HG03520 (cell line): Measurements from ENCODE around the gene ZNF469.
"Not testable (repeated sequence)": the region's sequence is repeated elsewhere in the genome, so short reads cannot be mapped to it uniquely, and the experiment has no call there.

Experiments
- ATAC-seq: cut with Tn5 transposase; IDR thresholded peaks from one replicate; pipeline ENCODE4 v1.9.1; 2021; ENCODE audit warnings: mild to moderate bottlenecking, moderate library complexity; ENCODE audit not compliant: unreplicated experiment

The ZNF469 gene

DNA sequence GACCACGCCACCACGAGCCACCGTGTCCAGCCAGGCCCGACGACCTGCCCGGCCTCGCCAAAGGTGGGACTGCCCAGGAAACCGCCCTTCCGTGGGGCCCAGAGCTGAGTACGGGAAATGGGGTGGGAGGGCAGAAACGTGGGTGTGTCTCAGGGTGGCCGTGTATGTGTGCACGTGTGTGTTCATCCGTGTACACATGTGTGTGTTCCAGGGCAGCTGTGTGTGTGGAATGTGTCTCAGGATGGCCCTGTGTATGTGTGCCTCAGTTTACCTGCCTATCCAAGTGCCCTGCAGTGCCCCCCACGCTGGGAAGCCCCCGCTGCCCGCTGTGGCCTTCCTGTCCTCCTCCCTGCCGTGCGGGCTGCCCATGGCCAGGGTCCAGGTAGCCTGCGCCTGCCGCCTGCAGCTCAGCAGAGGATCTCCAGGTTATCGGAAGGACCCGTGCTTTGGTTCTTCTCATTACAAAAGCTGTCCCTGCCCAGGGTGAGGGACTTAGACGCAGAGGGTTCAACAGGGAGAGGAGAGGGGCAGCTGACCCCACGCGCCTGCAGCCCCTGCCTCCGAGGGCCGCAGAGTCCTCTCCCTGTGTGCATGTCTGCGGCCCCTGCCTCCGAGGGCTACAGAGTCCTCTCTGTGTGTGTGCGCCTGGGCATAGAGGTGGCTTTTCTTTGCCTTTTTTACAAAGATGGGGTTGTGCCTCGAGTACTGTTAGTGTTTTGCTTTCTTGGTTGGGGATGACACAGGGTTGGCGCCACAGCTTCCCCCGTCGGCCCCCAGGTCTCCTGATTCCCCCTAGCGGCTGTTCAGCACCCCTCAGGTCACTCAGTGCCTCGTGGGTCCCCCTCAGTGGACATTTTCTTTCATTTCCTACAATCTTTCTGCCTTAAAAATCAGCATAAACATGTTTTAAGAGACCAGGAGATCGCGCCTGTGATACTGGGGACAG is 23.6 kb downstream of the ZNF469 start:
- ATAC-seq, result no peak

- ATAC-seq, result no peak
Measured at GRCh38 chr16:88407042-88407420, 24.3 kb downstream of the ZNF469 start.

DNA sequence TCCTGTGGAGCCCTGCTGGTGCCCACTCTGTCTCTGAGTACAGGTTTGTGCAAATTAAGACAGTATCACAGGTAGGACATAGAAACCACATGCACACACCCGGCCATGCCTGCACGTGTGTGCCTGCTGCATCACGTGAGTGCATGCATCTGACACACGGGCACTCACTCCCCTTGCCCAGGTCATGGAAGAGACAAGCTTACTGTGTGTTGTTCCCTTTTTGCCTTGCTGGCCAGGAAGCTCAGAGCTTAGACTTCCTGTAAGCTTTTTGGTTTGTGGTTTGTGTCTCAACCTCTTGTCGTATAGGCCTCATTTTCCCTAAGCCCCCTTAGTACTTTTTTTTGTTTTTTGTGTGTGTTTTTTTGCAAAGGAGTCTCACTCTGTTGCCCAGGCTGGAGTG is 25.0 kb downstream of the ZNF469 start:
- ATAC-seq, result no peak

- ATAC-seq, result no peak
Measured at GRCh38 chr16:88408561-88409142, 25.9 kb downstream of the ZNF469 start.

- ATAC-seq, result no peak
Measured at GRCh38 chr16:88409296-88410065, 26.7 kb downstream of the ZNF469 start.

GRCh38 chr16:88410297-88410968 is 27.7 kb downstream of the ZNF469 start:
- ATAC-seq, result not testable (repeated sequence)

- ATAC-seq, result no peak
Measured at GRCh38 chr16:88411951-88412576, 29.3 kb downstream of the ZNF469 start.

- ATAC-seq, result no peak
Measured at GRCh38 chr16:88412766-88413165, 30.0 kb downstream of the ZNF469 start.

GRCh38 chr16:88413231-88413630 is 30.5 kb downstream of the ZNF469 start:
- ATAC-seq, result no peak

DNA sequence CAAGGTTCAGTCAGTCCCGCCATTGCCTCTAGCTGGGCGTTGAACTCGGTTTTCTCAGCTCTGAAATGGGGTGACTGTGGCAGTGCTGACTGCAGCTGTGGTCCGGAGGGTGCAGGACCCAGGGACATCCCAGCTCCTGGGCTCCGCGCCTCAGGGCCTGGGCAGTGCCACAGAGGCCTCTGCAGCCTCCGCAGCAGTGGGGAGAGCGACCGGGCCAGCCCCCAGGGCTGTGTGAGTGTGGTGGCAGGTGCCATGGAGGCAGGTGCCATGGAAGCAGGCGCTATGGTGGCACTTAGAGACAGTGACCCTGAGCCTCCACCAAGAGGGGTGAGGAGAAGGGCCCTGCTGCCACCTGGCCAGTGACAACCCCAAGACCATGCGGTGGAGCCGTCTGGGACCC is 30.9 kb downstream of the ZNF469 start:
- ATAC-seq, result no peak

- no peak for ATAC-seq
Measured at GRCh38 chr16:88414521-88415380, 32.0 kb downstream of the ZNF469 start.

- ATAC-seq, result no peak
Measured at GRCh38 chr16:88415381-88415705, 32.6 kb downstream of the ZNF469 start.

GRCh38 chr16:88415713-88416323 is 33.1 kb downstream of the ZNF469 start:
- ATAC-seq, result no peak

- no peak for ATAC-seq
Measured at GRCh38 chr16:88416686-88417085, 33.9 kb downstream of the ZNF469 start.

- ATAC-seq, result no peak
Measured at GRCh38 chr16:88417684-88418476, 35.1 kb downstream of the ZNF469 start.

DNA sequence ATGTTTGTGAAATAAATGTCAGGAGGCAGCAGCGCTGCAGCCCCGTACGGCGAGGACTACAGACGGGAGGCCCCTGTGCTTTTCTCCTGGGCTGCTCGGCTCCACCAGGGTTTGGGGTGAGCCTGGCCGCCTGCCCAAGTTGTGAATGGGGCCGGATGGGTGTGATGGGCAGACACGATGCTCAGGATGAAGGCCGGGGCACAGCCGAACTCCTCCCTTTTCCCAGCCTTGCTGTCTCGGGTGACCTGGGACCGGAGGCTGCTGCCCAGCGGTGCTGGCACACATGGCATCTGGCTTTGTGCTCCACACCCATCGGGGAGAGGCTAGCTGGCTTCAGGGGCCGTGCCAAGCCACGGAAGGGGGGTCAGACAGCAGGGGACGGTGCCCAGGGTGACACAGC is 36.1 kb downstream of the ZNF469 start:
- no peak for ATAC-seq

DNA sequence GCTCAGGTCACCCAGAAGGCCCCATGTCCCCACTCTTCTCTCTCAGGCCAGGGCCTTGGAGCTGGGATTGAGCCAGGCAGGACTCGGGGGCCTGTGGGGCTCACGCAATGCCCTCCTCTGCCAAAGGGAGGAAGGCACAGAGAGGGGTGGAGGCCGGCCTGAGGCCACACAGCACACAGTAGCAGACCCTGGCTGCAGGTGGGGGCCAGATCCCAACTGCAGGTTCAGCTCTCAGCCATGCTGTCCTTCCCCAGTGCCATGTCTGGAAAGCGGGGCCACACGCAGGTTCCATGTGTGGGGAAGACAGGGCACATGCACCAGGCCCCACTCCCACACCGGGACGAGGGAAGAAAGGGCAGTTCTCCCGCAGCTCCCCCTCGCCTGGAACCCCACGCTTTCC is 37.0 kb downstream of the ZNF469 start:
- no peak for ATAC-seq

GRCh38 chr16:88420496-88420895 is 37.7 kb downstream of the ZNF469 start:
- no peak for ATAC-seq

DNA sequence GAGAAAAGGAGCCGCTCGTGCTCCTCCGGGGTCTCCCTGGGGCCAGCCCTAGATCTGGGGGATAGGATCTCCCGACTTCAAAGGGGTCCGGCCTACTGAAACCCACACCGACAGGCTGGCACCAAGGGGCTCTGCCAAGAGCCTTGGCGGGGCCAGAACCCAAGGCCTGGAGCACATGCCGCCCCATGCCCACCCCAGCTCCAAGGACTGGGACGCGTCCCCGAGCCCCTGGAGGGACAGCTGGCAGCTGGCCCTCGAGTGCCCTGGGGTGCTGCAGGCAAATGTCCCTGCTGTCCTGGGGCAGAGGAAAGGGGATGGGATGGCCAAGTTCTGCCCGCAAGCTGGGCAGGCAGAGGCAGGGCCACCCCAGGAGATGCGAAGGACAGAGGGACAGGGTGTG is 38.5 kb downstream of the ZNF469 start:
- no peak for ATAC-seq
